ENCODE results near the gene POLR2C. TPM values are rescaled to one million over a fixed set of nuclear protein-coding genes. Genes with fewer than 3 reads are reported as not detected.

The POLR2C gene
- total and polyA plus RNA-seq, 2 of the 13 experiments (the other 11 are each of a cell fraction or from before 2014, with no cell fraction given) = 104 to 216 TPM

DNA sequence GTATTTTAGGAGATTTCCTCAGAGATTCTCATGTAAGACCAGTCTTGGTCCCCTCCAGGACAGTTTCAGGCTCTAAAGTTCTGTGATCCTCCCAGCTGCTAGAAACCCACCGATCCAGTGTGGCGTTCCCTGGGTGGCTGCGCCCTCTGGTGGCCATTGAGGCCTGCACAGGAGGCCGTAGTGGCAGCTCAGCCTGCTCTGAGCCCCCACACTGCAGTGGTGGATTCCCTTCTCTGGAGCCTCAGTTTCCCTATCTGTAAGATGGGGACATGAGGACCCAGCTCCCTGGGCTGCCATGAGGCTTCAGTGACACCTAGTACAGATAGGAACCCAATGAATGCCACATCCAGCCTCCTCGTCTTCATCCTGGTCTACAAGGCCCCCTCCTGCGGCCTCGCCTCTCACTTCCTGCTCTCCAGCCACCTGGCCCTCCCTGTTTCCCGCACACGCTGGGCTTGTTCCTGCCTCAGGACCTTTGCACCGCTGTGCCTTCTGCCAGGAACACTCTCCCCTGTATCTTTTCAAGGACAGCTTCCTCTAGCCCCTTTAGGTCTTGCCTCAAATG, 57.4 kb downstream of the POLR2C start (continued):
- TF ChIP-seq, protein P1, sequence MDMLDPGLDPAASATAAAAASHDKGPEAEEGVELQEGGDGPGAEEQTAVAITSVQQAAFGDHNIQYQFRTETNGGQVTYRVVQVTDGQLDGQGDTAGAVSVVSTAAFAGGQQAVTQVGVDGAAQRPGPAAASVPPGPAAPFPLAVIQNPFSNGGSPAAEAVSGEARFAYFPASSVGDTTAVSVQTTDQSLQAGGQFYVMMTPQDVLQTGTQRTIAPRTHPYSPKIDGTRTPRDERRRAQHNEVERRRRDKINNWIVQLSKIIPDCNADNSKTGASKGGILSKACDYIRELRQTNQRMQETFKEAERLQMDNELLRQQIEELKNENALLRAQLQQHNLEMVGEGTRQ (IDR thresholded peaks at IDR 0.05; ENCODE audit: low read depth, low read length) = no peak
- TF ChIP-seq, protein P1 (CRISPR knock-in tag; IDR thresholded peaks at IDR 0.05; ENCODE audit: borderline replicate concordance) = no peak
- TF ChIP-seq RBAK (CRISPR knock-in tag; IDR thresholded peaks at IDR 0.05) (no peak), MIER3 (CRISPR knock-in tag; IDR thresholded peaks at IDR 0.05; ENCODE audit: borderline replicate concordance) (0 out of 2 replicates have a peak, but pooled peaks have one; percentile 28), ZNF230 (CRISPR knock-in tag; IDR thresholded peaks at IDR 0.05) (peak; percentile 34; the same call in 1 of the 2 replicates), ZNF550 (CRISPR knock-in tag; IDR thresholded peaks at IDR 0.05; ENCODE audit: borderline replicate concordance) (no peak), NFE2 (CRISPR knock-in tag; IDR thresholded peaks at IDR 0.05) (no peak), CHD2 (IDR thresholded peaks at IDR 0.05; ENCODE audit: low read depth, low read length) (no peak), KLF11 (CRISPR knock-in tag; IDR thresholded peaks at IDR 0.05) (no peak), RBM22 (optimal IDR thresholded peaks at IDR 0.05; ENCODE audit: low read length) (no peak), JDP2 (CRISPR knock-in tag; IDR thresholded peaks at IDR 0.05; ENCODE audit: borderline replicate concordance) (no peak), NCOA2 (CRISPR knock-in tag; IDR thresholded peaks at IDR 0.05) (0 out of 2 replicates have a peak, but pooled peaks have one; percentile 15), SALL1 (CRISPR knock-in tag; IDR thresholded peaks at IDR 0.05) (peak; percentile 78), ZFP82 (CRISPR knock-in tag; IDR thresholded peaks at IDR 0.05; ENCODE audit: borderline replicate concordance) (no peak), TCF7 (IDR thresholded peaks at IDR 0.05; ENCODE audit: low read depth) (no peak), ZNF781 (CRISPR knock-in tag; IDR thresholded peaks at IDR 0.05; ENCODE audit: borderline replicate concordance, not compliant biosample characterization) (no peak), TGIF2 (CRISPR knock-in tag; IDR thresholded peaks at IDR 0.05) (no peak), ZNF788 (CRISPR knock-in tag; IDR thresholded peaks at IDR 0.05; ENCODE audit: borderline replicate concordance) (no peak)
- TF ChIP-seq, protein P2, sequence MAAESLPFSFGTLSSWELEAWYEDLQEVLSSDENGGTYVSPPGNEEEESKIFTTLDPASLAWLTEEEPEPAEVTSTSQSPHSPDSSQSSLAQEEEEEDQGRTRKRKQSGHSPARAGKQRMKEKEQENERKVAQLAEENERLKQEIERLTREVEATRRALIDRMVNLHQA (CRISPR knock-in tag; IDR thresholded peaks at IDR 0.05) = no peak
- TF ChIP-seq, protein P3, sequence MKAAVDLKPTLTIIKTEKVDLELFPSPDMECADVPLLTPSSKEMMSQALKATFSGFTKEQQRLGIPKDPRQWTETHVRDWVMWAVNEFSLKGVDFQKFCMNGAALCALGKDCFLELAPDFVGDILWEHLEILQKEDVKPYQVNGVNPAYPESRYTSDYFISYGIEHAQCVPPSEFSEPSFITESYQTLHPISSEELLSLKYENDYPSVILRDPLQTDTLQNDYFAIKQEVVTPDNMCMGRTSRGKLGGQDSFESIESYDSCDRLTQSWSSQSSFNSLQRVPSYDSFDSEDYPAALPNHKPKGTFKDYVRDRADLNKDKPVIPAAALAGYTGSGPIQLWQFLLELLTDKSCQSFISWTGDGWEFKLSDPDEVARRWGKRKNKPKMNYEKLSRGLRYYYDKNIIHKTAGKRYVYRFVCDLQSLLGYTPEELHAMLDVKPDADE (CRISPR knock-in tag; IDR thresholded peaks at IDR 0.05) = no peak
- TF ChIP-seq, protein P4, sequence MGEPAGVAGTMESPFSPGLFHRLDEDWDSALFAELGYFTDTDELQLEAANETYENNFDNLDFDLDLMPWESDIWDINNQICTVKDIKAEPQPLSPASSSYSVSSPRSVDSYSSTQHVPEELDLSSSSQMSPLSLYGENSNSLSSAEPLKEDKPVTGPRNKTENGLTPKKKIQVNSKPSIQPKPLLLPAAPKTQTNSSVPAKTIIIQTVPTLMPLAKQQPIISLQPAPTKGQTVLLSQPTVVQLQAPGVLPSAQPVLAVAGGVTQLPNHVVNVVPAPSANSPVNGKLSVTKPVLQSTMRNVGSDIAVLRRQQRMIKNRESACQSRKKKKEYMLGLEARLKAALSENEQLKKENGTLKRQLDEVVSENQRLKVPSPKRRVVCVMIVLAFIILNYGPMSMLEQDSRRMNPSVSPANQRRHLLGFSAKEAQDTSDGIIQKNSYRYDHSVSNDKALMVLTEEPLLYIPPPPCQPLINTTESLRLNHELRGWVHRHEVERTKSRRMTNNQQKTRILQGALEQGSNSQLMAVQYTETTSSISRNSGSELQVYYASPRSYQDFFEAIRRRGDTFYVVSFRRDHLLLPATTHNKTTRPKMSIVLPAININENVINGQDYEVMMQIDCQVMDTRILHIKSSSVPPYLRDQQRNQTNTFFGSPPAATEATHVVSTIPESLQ (CRISPR knock-in tag; conservative IDR thresholded peaks at IDR 0.05) = no peak
- TF ChIP-seq, protein P5, sequence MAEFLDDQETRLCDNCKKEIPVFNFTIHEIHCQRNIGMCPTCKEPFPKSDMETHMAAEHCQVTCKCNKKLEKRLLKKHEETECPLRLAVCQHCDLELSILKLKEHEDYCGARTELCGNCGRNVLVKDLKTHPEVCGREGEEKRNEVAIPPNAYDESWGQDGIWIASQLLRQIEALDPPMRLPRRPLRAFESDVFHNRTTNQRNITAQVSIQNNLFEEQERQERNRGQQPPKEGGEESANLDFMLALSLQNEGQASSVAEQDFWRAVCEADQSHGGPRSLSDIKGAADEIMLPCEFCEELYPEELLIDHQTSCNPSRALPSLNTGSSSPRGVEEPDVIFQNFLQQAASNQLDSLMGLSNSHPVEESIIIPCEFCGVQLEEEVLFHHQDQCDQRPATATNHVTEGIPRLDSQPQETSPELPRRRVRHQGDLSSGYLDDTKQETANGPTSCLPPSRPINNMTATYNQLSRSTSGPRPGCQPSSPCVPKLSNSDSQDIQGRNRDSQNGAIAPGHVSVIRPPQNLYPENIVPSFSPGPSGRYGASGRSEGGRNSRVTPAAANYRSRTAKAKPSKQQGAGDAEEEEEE (CRISPR knock-in tag; IDR thresholded peaks at IDR 0.05; ENCODE audit: borderline replicate concordance) = no peak
